Neuronal stem cell (in vitro differentiated cells): ENCODE results near the gene ATP11A.

Source experiments
- DNase-seq: peaks from one replicate; pipeline ENCODE4 v3.0.0-alpha.2; 2013; ENCODE audit warnings: low spot score
- H2AFZ ChIP-seq: one replicate; pipeline ENCODE4 v1.6.1; 2013; ENCODE audit warnings: mild to moderate bottlenecking, low read length, inconsistent platforms
- H2AK5ac ChIP-seq: 2 replicates; pipeline ENCODE4 v1.6.1; 2013; ENCODE audit warnings: low read depth, mild to moderate bottlenecking, inconsistent platforms, low read length, moderate library complexity, mixed read lengths
- H2BK120ac ChIP-seq: 2 replicates; pipeline ENCODE4 v1.6.1; 2013; ENCODE audit warnings: low read depth, mild to moderate bottlenecking, inconsistent platforms, low read length, moderate library complexity, mixed read lengths
- H2BK12ac ChIP-seq: one replicate; pipeline ENCODE4 v1.6.1; 2013; ENCODE audit warnings: low read length, inconsistent platforms
- H2BK15ac ChIP-seq: 2 replicates; pipeline ENCODE4 v1.6.1; 2013; ENCODE audit warnings: mild to moderate bottlenecking, low read length, inconsistent platforms, mixed read lengths
- H2BK5ac ChIP-seq: one replicate; pipeline ENCODE4 v1.6.1; 2013; ENCODE audit warnings: inconsistent platforms, mild to moderate bottlenecking, low read length, moderate library complexity
- H3K14ac ChIP-seq: one replicate; pipeline ENCODE4 v1.6.1; 2013; ENCODE audit warnings: low read length, inconsistent platforms
- H3K18ac ChIP-seq: 2 replicates; pipeline ENCODE4 v1.6.1; 2013; ENCODE audit warnings: low read length, inconsistent platforms
- H3K23ac ChIP-seq: 2 replicates; pipeline ENCODE4 v1.6.1; 2013; ENCODE audit warnings: low read depth, mild to moderate bottlenecking, mixed read lengths, low read length, inconsistent platforms; ENCODE audit not compliant: poor library complexity
- H3K27ac ChIP-seq: replicated peaks from 3 replicates; pipeline ENCODE4 v1.5.1; 2013; ENCODE audit warnings: low read length, inconsistent platforms
- H3K27me3 ChIP-seq, 3 experiments: 2 replicates each; pipeline ENCODE4 v1.6.1; 2013; ENCODE audit warnings: low read length in 3 of 3, mild to moderate bottlenecking in 2 of 3, inconsistent platforms in 1 of 3, low read depth in 1 of 3, mixed read lengths in 1 of 3, moderate library complexity in 1 of 3; ENCODE audit not compliant: control insufficient read depth in 3 of 3, insufficient read depth in 3 of 3
- H3K36me3 ChIP-seq, 2 donors: replicated peaks in 1 of 2; 2 replicates each; pipeline ENCODE4 v1.6.1; 2013; ENCODE audit warnings: low read length in 2 of 2; ENCODE audit not compliant: control insufficient read depth in 2 of 2, insufficient read depth in 2 of 2
- H3K4ac ChIP-seq: 2 replicates; pipeline ENCODE4 v1.6.1; 2013; ENCODE audit warnings: inconsistent platforms, mild to moderate bottlenecking, low read length, moderate library complexity
- H3K4me1 ChIP-seq, 2 donors: 1 replicate in 1 of 2; 2 replicates in 1 of 2; pipeline ENCODE4 v1.6.1; 2013; ENCODE audit warnings: low read length in 2 of 2, low read depth in 1 of 2; ENCODE audit not compliant: control insufficient read depth in 2 of 2, insufficient read depth in 1 of 2
- H3K4me2 ChIP-seq: one replicate; pipeline ENCODE4 v1.6.1; 2013; ENCODE audit warnings: mild to moderate bottlenecking, low read length, inconsistent platforms; ENCODE audit not compliant: insufficient read depth, poor library complexity, severe bottlenecking
- H3K4me3 ChIP-seq, 2 donors: 2 replicates each; pipeline ENCODE4 v1.5.1; 2013; ENCODE audit warnings: low read length in 2 of 2, mild to moderate bottlenecking in 2 of 2, inconsistent platforms in 1 of 2, moderate library complexity in 1 of 2
- H3K79me1 ChIP-seq: one replicate; pipeline ENCODE4 v1.6.1; 2013; ENCODE audit warnings: low read depth, mild to moderate bottlenecking, inconsistent platforms, low read length, moderate library complexity
- H3K9ac ChIP-seq: one replicate; pipeline ENCODE4 v1.6.1; 2013; ENCODE audit warnings: mild to moderate bottlenecking, low read depth, low read length, inconsistent platforms; ENCODE audit not compliant: poor library complexity
- H3K9me3 ChIP-seq, 2 donors: replicated peaks in 1 of 2; 2 replicates each; pipeline versions ENCODE3 to v1.6.1; 2013; ENCODE audit warnings: low read length in 2 of 2, mild to moderate bottlenecking in 2 of 2, inconsistent platforms in 1 of 2, low read depth in 1 of 2, mixed read lengths in 1 of 2, moderate library complexity in 1 of 2; ENCODE audit not compliant: control insufficient read depth in 2 of 2, insufficient read depth in 1 of 2
- H4K8ac ChIP-seq: one replicate; pipeline ENCODE4 v1.6.1; 2013; ENCODE audit warnings: low read depth, mild to moderate bottlenecking, inconsistent platforms, low read length, moderate library complexity
- H4K91ac ChIP-seq: one replicate; pipeline ENCODE4 v1.6.1; 2013; ENCODE audit warnings: low read length, low read depth, mild to moderate bottlenecking, inconsistent platforms; ENCODE audit not compliant: poor library complexity
- WGBS, 2 donors: extraction: QIAGEN DNeasy Blood & Tissue Kit; methylation state at CpG; one replicate each; pipeline ENCODE4 v1.1.7; 2013; ENCODE audit warnings: missing lambda C conversion rate in 2 of 2, mixed read lengths in 1 of 2; ENCODE audit not compliant: insufficient read length in 2 of 2, insufficient replicate concordance in 1 of 2; ENCODE audit errors: extremely low coverage in 2 of 2; 5-methylcytosine and 5-hydroxymethylcytosine counted together

The ATP11A gene

GRCh38 chr13:112653071-112653470 is 36.8 kb upstream of the ATP11A start:
- Histone ChIP-seq H3K27ac (no peak overlapping the region), H3K36me3 (no peaks in the 10 kb centered on the region), H3K4me3 (no peak overlapping the region), H4K91ac (no peak overlapping the region), H3K4me1 (peaks cover 12 to 16% of the 10 kb centered on the region in 2 donors), H2BK120ac (no peak overlapping the region), H3K9me3 (no peaks in the 10 kb centered on the region), H2AK5ac (no peak overlapping the region), H3K23ac (no peak overlapping the region), H3K79me1 (no peaks in the 10 kb centered on the region), H3K18ac (peak overlapping the region; percentile 45), H3K14ac (no peak overlapping the region), H3K4me2 (no peak overlapping the region), H3K4ac (no peak overlapping the region), H2BK15ac (no peak overlapping the region), H3K27me3 (peaks cover 0 to 4% (median 0%) of the 10 kb centered on the region in 3 experiments), H2BK12ac (no peak overlapping the region), H3K9ac (no peak overlapping the region), H2BK5ac (no peak overlapping the region), H2AFZ (no peak overlapping the region), H4K8ac (no peak overlapping the region)
- no peak for DNase-seq
- no CpG with 5 or more reads among the region's 3 CpGs for WGBS, 2 donors

- H3K4ac ChIP-seq: no peak overlapping the region
- no peak overlapping the region for H2BK12ac ChIP-seq
- no peak overlapping the region for H3K4me3 ChIP-seq
- H3K4me1 ChIP-seq: peaks cover 12 to 16% of the 10 kb centered on the region in 2 donors
- H3K4me2 ChIP-seq: no peak overlapping the region
- no peaks in the 10 kb centered on the region for H3K9me3 ChIP-seq
- H2AFZ ChIP-seq: no peak overlapping the region
- no peaks in the 10 kb centered on the region for H3K36me3 ChIP-seq
- H3K79me1 ChIP-seq: no peaks in the 10 kb centered on the region
- H3K9ac ChIP-seq: no peak overlapping the region
- H2BK15ac ChIP-seq: no peak overlapping the region
- no peak for DNase-seq
- H2BK5ac ChIP-seq: no peak overlapping the region
- no peak overlapping the region for H2BK120ac ChIP-seq
- no peak overlapping the region for H3K14ac ChIP-seq
- no peak overlapping the region for H4K91ac ChIP-seq
- H3K27me3 ChIP-seq: peaks cover 0 to 4% (median 0%) of the 10 kb centered on the region in 3 experiments
- H3K23ac ChIP-seq: no peak overlapping the region
- H3K27ac ChIP-seq: no peak overlapping the region
- no CpG with 5 or more reads among the region's 5 CpGs for WGBS, 2 donors
- H4K8ac ChIP-seq: no peak overlapping the region
- H3K18ac ChIP-seq: no peak overlapping the region
- H2AK5ac ChIP-seq: no peak overlapping the region
Observed at GRCh38 chr13:112655913-112656312, 33.9 kb upstream of the ATP11A start.

- H3K79me1 ChIP-seq: no peaks in the 10 kb centered on the region
- H4K8ac ChIP-seq: no peak overlapping the region
- no peak overlapping the region for H3K23ac ChIP-seq
- H2BK120ac ChIP-seq: no peak overlapping the region
- peak overlapping the region; percentile 34 for H2AFZ ChIP-seq
- no peak overlapping the region for H3K14ac ChIP-seq
- H3K4me1 ChIP-seq: peaks cover 0 to 5% of the 10 kb centered on the region in 2 donors
- H2BK15ac ChIP-seq: no peak overlapping the region
- no peak overlapping the region for H2BK12ac ChIP-seq
- peaks cover 0 to 4% (median 0%) of the 10 kb centered on the region in 3 experiments for H3K27me3 ChIP-seq
- H3K27ac ChIP-seq: no peak overlapping the region
- H3K9ac ChIP-seq: peak overlapping the region; percentile 32
- no peak for DNase-seq
- no peak overlapping the region for H4K91ac ChIP-seq
- H3K4me3 ChIP-seq: no peak overlapping the region
- peak overlapping the region; percentile 59 for H3K18ac ChIP-seq
- H2BK5ac ChIP-seq: no peak overlapping the region
- WGBS, 2 donors: no CpG with 5 or more reads among the region's 14 CpGs
- no peaks in the 10 kb centered on the region for H3K9me3 ChIP-seq
- H2AK5ac ChIP-seq: peak overlapping the region; percentile 66
- no peak overlapping the region for H3K4ac ChIP-seq
- no peak overlapping the region for H3K4me2 ChIP-seq
- no peaks in the 10 kb centered on the region for H3K36me3 ChIP-seq
Observed at GRCh38 chr13:112657850-112658445, 31.9 kb upstream of the ATP11A start.

- Histone ChIP-seq H2AK5ac (no peak overlapping the region), H2BK12ac (no peak overlapping the region), H3K36me3 (no peaks in the 10 kb centered on the region), H3K4me3 (no peak overlapping the region), H3K79me1 (no peaks in the 10 kb centered on the region), H3K4me1 (peaks cover 0 to 3% of the 10 kb centered on the region in 2 donors), H3K14ac (no peak overlapping the region), H2AFZ (no peak overlapping the region), H2BK120ac (no peak overlapping the region), H4K91ac (no peak overlapping the region), H3K9me3 (no peaks in the 10 kb centered on the region), H3K23ac (no peak overlapping the region), H3K18ac (no peak overlapping the region), H3K4ac (no peak overlapping the region), H3K27me3 (peaks cover 0 to 4% (median 0%) of the 10 kb centered on the region in 3 experiments), H3K9ac (no peak overlapping the region), H3K4me2 (no peak overlapping the region), H4K8ac (no peak overlapping the region), H3K27ac (no peak overlapping the region), H2BK5ac (no peak overlapping the region), H2BK15ac (no peak overlapping the region)
- no CpG with 5 or more reads among the region's 1 CpG for WGBS, 2 donors
- DNase-seq: no peak
Observed at GRCh38 chr13:112658808-112659207, 31.0 kb upstream of the ATP11A start.
